IPS-20b (cell line): ENCODE results near the gene MDFI.

Experiments
- H3K27ac ChIP-seq: one replicate; pipeline ENCODE4 v1.5.1; 2013; ENCODE audit warnings: low read length
- H3K27me3 ChIP-seq: 2 replicates; pipeline ENCODE4 v1.6.1; 2013; ENCODE audit warnings: mild to moderate bottlenecking, low read length, inconsistent platforms; ENCODE audit not compliant: insufficient read depth
- H3K36me3 ChIP-seq: 2 replicates; pipeline ENCODE4 v1.6.1; 2013; ENCODE audit warnings: low read depth, mild to moderate bottlenecking, inconsistent platforms, low read length, moderate library complexity; ENCODE audit not compliant: insufficient read depth
- H3K4me1 ChIP-seq: 2 replicates; pipeline ENCODE4 v1.6.1; 2013; ENCODE audit warnings: mild to moderate bottlenecking, control low read depth, inconsistent platforms, low read length, moderate library complexity; ENCODE audit not compliant: insufficient read depth
- H3K4me3 ChIP-seq: 2 replicates; pipeline ENCODE4 v1.5.1; 2013; ENCODE audit warnings: mild to moderate bottlenecking, low read length, inconsistent platforms
- H3K9ac ChIP-seq: 2 replicates; pipeline ENCODE4 v1.6.1; 2013; ENCODE audit warnings: low read depth, mild to moderate bottlenecking, inconsistent platforms, low read length, moderate library complexity
- H3K9me3 ChIP-seq: 2 replicates; pipeline ENCODE4 v1.6.1; 2013; ENCODE audit warnings: mild to moderate bottlenecking, low read depth, low read length, inconsistent platforms; ENCODE audit not compliant: insufficient read depth

Gene MDFI

GRCh38 chr6:41667195-41667594, 28.9 kb downstream of the MDFI start:
- no peaks in the 10 kb centered on the region for H3K36me3 ChIP-seq
- H3K9ac ChIP-seq, result no peak overlapping the region
- no peak overlapping the region for H3K4me3 ChIP-seq
- H3K9me3 ChIP-seq, result peaks cover 5% of the 10 kb centered on the region; the same call in 1 of the 2 replicates
- no peak overlapping the region for H3K27ac ChIP-seq
- H3K27me3 ChIP-seq, result peaks cover 8% of the 10 kb centered on the region; the same call in 1 of the 2 replicates
- no peaks in the 10 kb centered on the region for H3K4me1 ChIP-seq

GRCh38 chr6:41668968-41669367, 30.7 kb downstream of the MDFI start:
- H3K4me1 ChIP-seq, result no peaks in the 10 kb centered on the region
- no peak overlapping the region for H3K9ac ChIP-seq
- peaks cover 10% of the 10 kb centered on the region; the same call in 1 of the 2 replicates for H3K27me3 ChIP-seq
- peaks cover 5% of the 10 kb centered on the region; the same call in 1 of the 2 replicates for H3K9me3 ChIP-seq
- no peaks in the 10 kb centered on the region for H3K36me3 ChIP-seq
- no peak overlapping the region for H3K4me3 ChIP-seq
- H3K27ac ChIP-seq, result no peak overlapping the region

- H3K27me3 ChIP-seq, result peaks cover 10% of the 10 kb centered on the region; the same call in 1 of the 2 replicates
- no peaks in the 10 kb centered on the region for H3K36me3 ChIP-seq
- no peaks in the 10 kb centered on the region for H3K4me1 ChIP-seq
- H3K9ac ChIP-seq, result no peak overlapping the region
- H3K27ac ChIP-seq, result no peak overlapping the region
- no peak overlapping the region for H3K4me3 ChIP-seq
- peaks cover 5% of the 10 kb centered on the region; the same call in 1 of the 2 replicates for H3K9me3 ChIP-seq
Measured at GRCh38 chr6:41670703-41671360, 32.6 kb downstream of the MDFI start.

- H3K9ac ChIP-seq, result no peak overlapping the region
- no peaks in the 10 kb centered on the region for H3K36me3 ChIP-seq
- H3K27me3 ChIP-seq, result peaks cover 10% of the 10 kb centered on the region; the same call in 1 of the 2 replicates
- no peak overlapping the region for H3K27ac ChIP-seq
- peaks cover 5% of the 10 kb centered on the region; the same call in 1 of the 2 replicates for H3K9me3 ChIP-seq
- no peak overlapping the region for H3K4me3 ChIP-seq
- no peaks in the 10 kb centered on the region for H3K4me1 ChIP-seq
Measured at GRCh38 chr6:41671376-41671775, 33.1 kb downstream of the MDFI start.

GRCh38 chr6:41672016-41672415, 33.7 kb downstream of the MDFI start:
- no peak overlapping the region for H3K9ac ChIP-seq
- no peak overlapping the region for H3K4me3 ChIP-seq
- peaks cover 5% of the 10 kb centered on the region; the same call in 1 of the 2 replicates for H3K9me3 ChIP-seq
- no peak overlapping the region for H3K27ac ChIP-seq
- H3K27me3 ChIP-seq, result peaks cover 14% of the 10 kb centered on the region
- H3K36me3 ChIP-seq, result no peaks in the 10 kb centered on the region
- H3K4me1 ChIP-seq, result no peaks in the 10 kb centered on the region

- H3K27me3 ChIP-seq, result peaks cover 18% of the 10 kb centered on the region
Measured at GRCh38 chr6:41672816-41673703, 34.8 kb downstream of the MDFI start.

DNA sequence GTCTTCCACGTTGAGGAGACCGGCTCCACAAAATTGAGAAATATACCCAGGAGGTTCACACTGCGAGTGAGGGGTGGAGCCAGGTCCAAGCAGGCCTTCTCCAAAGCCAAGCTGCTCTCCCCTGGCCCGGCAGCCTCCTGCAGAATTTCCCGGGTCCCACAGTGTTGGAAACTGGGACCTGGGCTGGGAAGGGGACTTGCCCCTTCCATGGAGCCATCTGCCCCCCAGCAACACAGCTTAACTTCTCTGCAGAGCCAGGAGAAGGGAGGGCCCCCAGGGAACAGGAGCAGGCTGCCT, 35.4 kb downstream of the MDFI start:
- no peaks in the 10 kb centered on the region for H3K4me1 ChIP-seq
- no peak overlapping the region for H3K9ac ChIP-seq
- peaks cover 19% of the 10 kb centered on the region for H3K27me3 ChIP-seq

More at GRCh38 chr6:41672816-41673703, 34.8 kb downstream of the MDFI start:
- no peak overlapping the region for H3K27ac ChIP-seq
- peaks cover 5% of the 10 kb centered on the region; the same call in 1 of the 2 replicates for H3K9me3 ChIP-seq
- H3K4me1 ChIP-seq, result no peaks in the 10 kb centered on the region
- H3K9ac ChIP-seq, result no peak overlapping the region
- H3K4me3 ChIP-seq, result no peak overlapping the region
- H3K36me3 ChIP-seq, result no peaks in the 10 kb centered on the region

DNA sequence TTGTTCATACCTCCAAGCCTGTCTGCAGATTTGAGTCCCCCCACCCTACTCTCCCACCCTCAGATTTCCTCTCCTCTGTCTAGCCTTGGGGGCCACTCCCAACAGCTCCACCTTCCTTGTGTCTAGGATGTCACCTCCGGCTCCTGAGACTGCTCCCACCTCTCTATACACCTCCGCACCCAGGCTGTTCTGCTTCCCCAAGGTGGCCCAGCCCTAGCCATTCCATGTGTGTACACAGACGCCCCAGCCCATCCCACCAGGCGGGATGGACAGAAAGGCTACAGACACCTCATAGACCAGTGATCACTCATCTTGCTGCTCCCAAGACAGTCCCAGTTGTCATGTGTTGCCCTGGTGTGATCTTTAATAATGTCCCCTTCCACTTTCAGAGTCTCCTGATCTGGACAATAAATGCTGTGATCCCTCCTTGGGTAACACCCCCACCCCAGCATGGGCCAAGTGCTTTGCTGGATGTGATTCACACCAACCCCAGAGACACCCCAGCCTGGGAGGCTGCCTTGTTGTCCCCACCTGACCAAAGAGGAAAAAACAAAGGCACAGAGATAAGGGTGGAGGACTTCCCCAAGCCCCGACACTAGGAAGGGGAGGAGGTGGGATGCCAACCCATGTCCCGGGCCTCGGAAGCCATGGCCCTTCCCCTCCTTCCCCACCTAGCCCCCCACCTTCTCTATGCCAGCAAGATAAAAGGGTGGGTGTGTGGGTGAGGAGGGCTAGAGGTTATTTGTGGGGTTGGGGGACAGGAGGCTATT, 36.1 kb downstream of the MDFI start:
- no peak overlapping the region for H3K27ac ChIP-seq

More for the DNA sequence above, 35.4 kb downstream of the MDFI start:
- Histone ChIP-seq H3K9me3 (peaks cover 5% of the 10 kb centered on the region; the same call in 1 of the 2 replicates), H3K27ac (no peak overlapping the region), H3K4me3 (no peak overlapping the region), H3K36me3 (no peaks in the 10 kb centered on the region)

GRCh38 chr6:41675176-41675775, 37.0 kb downstream of the MDFI start:
- Histone ChIP-seq H3K9ac (no peak overlapping the region), H3K36me3 (no peaks in the 10 kb centered on the region), H3K4me3 (no peak overlapping the region), H3K4me1 (no peaks in the 10 kb centered on the region), H3K9me3 (no peaks in the 10 kb centered on the region), H3K27ac (no peak overlapping the region), H3K27me3 (peaks cover 28% of the 10 kb centered on the region)

More for the DNA sequence above, 36.1 kb downstream of the MDFI start:
- Histone ChIP-seq H3K27me3 (peaks cover 27% of the 10 kb centered on the region), H3K36me3 (no peaks in the 10 kb centered on the region), H3K9me3 (no peaks in the 10 kb centered on the region), H3K4me3 (no peak overlapping the region), H3K9ac (no peak overlapping the region), H3K4me1 (no peaks in the 10 kb centered on the region)

DNA sequence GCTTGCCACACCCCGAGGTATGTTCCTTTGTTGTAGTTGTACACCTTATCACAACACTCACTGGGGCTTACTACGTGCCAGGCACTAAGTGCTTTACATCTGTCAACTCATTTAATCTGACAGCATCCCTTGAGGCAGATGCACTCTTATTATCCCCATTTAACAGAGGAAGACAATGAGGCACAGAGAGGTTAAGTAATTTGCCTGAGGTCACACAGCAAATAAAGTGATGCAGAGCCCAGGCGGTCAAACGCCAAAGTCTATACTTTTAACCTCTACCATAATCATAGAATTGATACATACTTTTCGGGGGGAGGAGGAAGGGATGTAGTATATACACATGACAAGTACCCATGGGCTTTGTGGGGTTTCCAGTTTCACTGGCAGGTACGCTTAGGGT, 37.7 kb downstream of the MDFI start:
- no peaks in the 10 kb centered on the region for H3K4me1 ChIP-seq
- H3K36me3 ChIP-seq, result no peaks in the 10 kb centered on the region
- H3K9ac ChIP-seq, result no peak overlapping the region
- H3K27ac ChIP-seq, result no peak overlapping the region
- no peak overlapping the region for H3K4me3 ChIP-seq
- H3K9me3 ChIP-seq, result no peaks in the 10 kb centered on the region
- peaks cover 28% of the 10 kb centered on the region for H3K27me3 ChIP-seq

DNA sequence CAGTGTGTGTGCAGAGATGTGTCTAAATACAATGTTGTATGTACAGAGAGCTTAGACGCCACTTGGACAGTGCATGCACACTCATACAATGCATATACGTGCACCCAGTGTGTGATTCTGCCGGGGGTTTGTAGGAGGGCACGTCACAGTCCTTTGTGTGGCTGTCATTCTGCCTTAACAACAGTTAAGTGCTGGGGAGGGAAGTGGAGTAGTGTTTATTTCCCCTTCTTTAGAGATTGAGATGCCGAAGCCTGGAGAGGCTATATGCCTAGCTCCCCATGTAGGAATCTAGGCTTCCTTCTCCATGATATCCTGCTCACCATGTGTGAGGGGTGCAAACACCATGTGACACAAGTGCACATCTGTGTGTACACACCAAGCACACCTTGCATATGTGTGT, 38.2 kb downstream of the MDFI start:
- Histone ChIP-seq H3K27me3 (peaks cover 27% of the 10 kb centered on the region), H3K9me3 (no peaks in the 10 kb centered on the region), H3K4me1 (no peaks in the 10 kb centered on the region), H3K27ac (no peak overlapping the region), H3K9ac (no peak overlapping the region), H3K36me3 (no peaks in the 10 kb centered on the region), H3K4me3 (no peak overlapping the region)
